Measurements from ENCODE around the gene HPCAL1. TPM values are rescaled to one million over a fixed set of nuclear protein-coding genes. Genes with fewer than 3 reads are reported as not detected.

Gene HPCAL1
- total and polyA plus RNA-seq, 2 donors (not counting 3 experiments of a cell fraction or from before 2014, with no cell fraction given), result 56.5 to 77.4 TPM

- no peak for DNase-seq (ENCODE audit: low read depth, low spot score)
- Histone ChIP-seq H3K27ac (ENCODE audit: insufficient read depth, low read depth, low read length) (no peak overlapping the region), H3K79me2 (ENCODE audit: control insufficient read depth, insufficient read depth, low read length) (no peaks in the 10 kb centered on the region), H3K9ac (replicated peaks; ENCODE audit: extremely low read depth, insufficient read depth, low read length) (no peak overlapping the region), H3K4me2 (ENCODE audit: insufficient read depth, low read length) (no peak overlapping the region), H3K4me3 (replicated peaks in 1 of 3; ENCODE audit: insufficient read depth in 1 of 3, low read depth in 1 of 3, low read length in 3 of 3) (no peak overlapping the region), H3K4me1 (ENCODE audit: control insufficient read depth, extremely low read depth, insufficient read depth, low read length) (peaks cover 3% of the 10 kb centered on the region), H3K9me3 (replicated peaks; ENCODE audit: control insufficient read depth, insufficient read depth, low read length) (no peaks in the 10 kb centered on the region), H3K27me3 (ENCODE audit: control insufficient read depth in 2 of 2, insufficient read depth in 2 of 2, low read length in 2 of 2) (no peaks in the 10 kb centered on the region), H4K20me1 (replicated peaks; ENCODE audit: control insufficient read depth, extremely low read depth, insufficient read depth, low read length) (no peaks in the 10 kb centered on the region), H3K36me3 (ENCODE audit: control insufficient read depth in 2 of 2, extremely low read depth in 1 of 2, insufficient read depth in 2 of 2, low read length in 2 of 2) (peaks cover 8 to 13% of the 10 kb centered on the region in 2 experiments), H3K9me1 (replicated peaks; ENCODE audit: control insufficient read depth, extremely low read depth, insufficient read depth, low read length) (no peaks in the 10 kb centered on the region), H2AFZ (ENCODE audit: low read depth, low read length) (no peak overlapping the region)
- dilution Hi-C loops (cut with MboI; ENCODE audit: extremely low pct_ligation_motif_present, low sequenced_read_pairs) (no loop called here), intact Hi-C loops (cut with micrococcal nuclease) (loop anchor here (5.0 kb wide), 1 partner anchor 624 kb away; no protein-coding TSS in a partner anchor)
- FAIRE-seq, result no peak
- CTCF ChIA-PET, result interaction anchor here (0.7 to 10.5 kb wide), 7 partner anchors 29 to 365 kb away, joined by 3 to 565 read pairs (median 55); partner anchors contain the start of gene CYS1
- no TSS peak for BruUV-seq (replicated peaks)
- TF ChIP-seq GATA2 (IDR thresholded peaks at IDR 0.05; ENCODE audit: insufficient read depth, insufficient read length, low read depth, low read length) (no peak), FOS (IDR thresholded peaks at IDR 0.05; ENCODE audit: borderline replicate concordance, insufficient read depth, low read length) (no peak), CTCF (IDR thresholded peaks at IDR 0.05; ENCODE audit: extremely low read depth in 1 of 2, insufficient read depth in 1 of 2, low read depth in 1 of 2, low read length in 2 of 2) (no peak), JUN (IDR thresholded peaks at IDR 0.05; ENCODE audit: borderline replicate concordance, insufficient read depth, insufficient read length, low read depth) (no peak), EZH2 (IDR thresholded peaks at IDR 0.05; ENCODE audit: borderline replicate concordance, low read depth, low read length, severe bottlenecking) (no peak), MYC (IDR thresholded peaks at IDR 0.05; ENCODE audit: low read depth, low read length) (no peak), POLR2A (IDR thresholded peaks at IDR 0.05; ENCODE audit: low read depth, low read length) (no peak), POLR2AphosphoS5 (IDR thresholded peaks at IDR 0.05; ENCODE audit: insufficient read depth, low read depth, low read length) (no peak)
- TF ChIP-seq, protein P1, sequence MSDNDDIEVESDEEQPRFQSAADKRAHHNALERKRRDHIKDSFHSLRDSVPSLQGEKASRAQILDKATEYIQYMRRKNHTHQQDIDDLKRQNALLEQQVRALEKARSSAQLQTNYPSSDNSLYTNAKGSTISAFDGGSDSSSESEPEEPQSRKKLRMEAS (IDR thresholded peaks at IDR 0.05; ENCODE audit: insufficient read depth, insufficient read length), result no peak
- POLR2A ChIA-PET, result no interaction called here
Observed at GRCh38 chr2:10436583-10437110, 133.9 kb downstream of the HPCAL1 start.

Data from endothelial cell of umbilical vein (primary cell).